Glutamatergic neuron (in vitro differentiated cells): ENCODE measurements around the gene DNMT1. TPM values are rescaled to one million over a fixed set of nuclear protein-coding genes. Genes with fewer than 3 reads are reported as not detected.

Experiments used
- DNase-seq: peaks from one replicate; pipeline ENCODE4 v3.0.0; 2022
- H3K27ac Mint-ChIP-seq: one replicate; pipeline ENCODE4 v1.8.0; 2020; ENCODE audit warnings: mild to moderate bottlenecking, mixed read lengths, inconsistent platforms; ENCODE audit not compliant: unreplicated experiment
- H3K27me3 Mint-ChIP-seq: one replicate; pipeline ENCODE4 v1.8.0; 2020; ENCODE audit warnings: mild to moderate bottlenecking, moderate library complexity, mixed read lengths, inconsistent platforms; ENCODE audit not compliant: unreplicated experiment
- H3K36me3 Mint-ChIP-seq: one replicate; pipeline ENCODE4 v1.8.0; 2020; ENCODE audit warnings: mild to moderate bottlenecking, mixed read lengths, inconsistent platforms; ENCODE audit not compliant: unreplicated experiment
- H3K4me1 Mint-ChIP-seq: one replicate; pipeline ENCODE4 v1.8.0; 2020; ENCODE audit warnings: mild to moderate bottlenecking, low read depth, mixed read lengths, inconsistent platforms; ENCODE audit not compliant: unreplicated experiment
- H3K4me3 Mint-ChIP-seq: one replicate; pipeline ENCODE4 v1.8.0; 2020; ENCODE audit warnings: mild to moderate bottlenecking, mixed read lengths, inconsistent platforms; ENCODE audit not compliant: unreplicated experiment
- H3K9me3 Mint-ChIP-seq: one replicate; pipeline ENCODE4 v1.8.0; 2020; ENCODE audit warnings: mild to moderate bottlenecking, moderate library complexity, mixed read lengths, inconsistent platforms; ENCODE audit not compliant: unreplicated experiment
- total RNA-seq: library from RNA; stranded (reverse); fragmentation: NEBNext Ultra II Directional; extraction: Animal tissue kit (Norgen Biotek cat#: 25700); gene quantifications from one replicate; pipeline ENCODE4 v1.2.1, GENCODE V29; 2021; ENCODE audit not compliant: unreplicated experiment
- TF ChIP-seq, protein P1 (sequence below): fragments of 200-600 bp; sonication (generic); IDR thresholded peaks from one replicate; pipeline ENCODE4 v1.5.0; 2021; ENCODE audit not compliant: partially characterized antibody, unreplicated experiment

The DNMT1 gene
- total RNA-seq, 1 donor from 2014 or later: 129 TPM

DNA sequence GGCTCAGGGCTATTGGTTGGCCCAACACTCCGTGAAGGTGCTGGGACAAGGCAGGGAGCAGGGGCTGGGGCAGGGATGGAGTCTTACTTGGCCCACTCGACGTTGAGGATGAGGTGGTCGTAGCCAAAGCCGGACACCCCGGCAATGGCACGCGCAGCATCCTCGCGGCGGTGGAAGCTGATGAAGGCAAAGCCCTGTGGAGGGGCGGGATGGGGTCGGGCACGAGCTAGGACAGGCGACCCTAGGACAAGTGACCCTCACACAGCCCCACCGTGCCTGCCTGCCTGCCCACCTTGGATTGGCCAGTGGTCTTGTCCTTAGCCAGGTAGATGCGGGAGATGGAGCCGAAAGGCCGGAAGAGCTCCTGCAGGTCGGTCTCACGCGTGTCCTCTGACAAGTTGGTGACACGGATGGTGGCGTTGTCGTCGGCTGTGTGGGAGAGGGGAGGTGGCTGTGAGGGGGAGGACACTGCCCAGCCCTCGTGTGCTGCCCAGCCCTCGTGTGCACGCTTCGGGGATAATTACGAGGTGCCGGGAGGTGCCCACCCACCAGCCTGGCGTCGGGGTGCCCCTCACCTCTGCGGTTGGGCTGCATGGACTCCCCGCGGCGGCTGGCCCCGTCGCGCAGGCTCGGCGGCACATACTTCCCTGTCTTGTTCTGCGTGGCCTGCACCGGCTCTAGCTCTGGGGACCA lies 79.2 kb downstream of the DNMT1 start:
- H3K27ac Mint-ChIP-seq: no peak overlapping the region
- H3K4me3 Mint-ChIP-seq: no peak overlapping the region
- TF ChIP-seq, protein P1, sequence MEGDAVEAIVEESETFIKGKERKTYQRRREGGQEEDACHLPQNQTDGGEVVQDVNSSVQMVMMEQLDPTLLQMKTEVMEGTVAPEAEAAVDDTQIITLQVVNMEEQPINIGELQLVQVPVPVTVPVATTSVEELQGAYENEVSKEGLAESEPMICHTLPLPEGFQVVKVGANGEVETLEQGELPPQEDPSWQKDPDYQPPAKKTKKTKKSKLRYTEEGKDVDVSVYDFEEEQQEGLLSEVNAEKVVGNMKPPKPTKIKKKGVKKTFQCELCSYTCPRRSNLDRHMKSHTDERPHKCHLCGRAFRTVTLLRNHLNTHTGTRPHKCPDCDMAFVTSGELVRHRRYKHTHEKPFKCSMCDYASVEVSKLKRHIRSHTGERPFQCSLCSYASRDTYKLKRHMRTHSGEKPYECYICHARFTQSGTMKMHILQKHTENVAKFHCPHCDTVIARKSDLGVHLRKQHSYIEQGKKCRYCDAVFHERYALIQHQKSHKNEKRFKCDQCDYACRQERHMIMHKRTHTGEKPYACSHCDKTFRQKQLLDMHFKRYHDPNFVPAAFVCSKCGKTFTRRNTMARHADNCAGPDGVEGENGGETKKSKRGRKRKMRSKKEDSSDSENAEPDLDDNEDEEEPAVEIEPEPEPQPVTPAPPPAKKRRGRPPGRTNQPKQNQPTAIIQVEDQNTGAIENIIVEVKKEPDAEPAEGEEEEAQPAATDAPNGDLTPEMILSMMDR: no peak
- peaks cover 4% of the 10 kb centered on the region for H3K9me3 Mint-ChIP-seq
- no peaks in the 10 kb centered on the region for H3K27me3 Mint-ChIP-seq
- peaks cover 3% of the 10 kb centered on the region for H3K4me1 Mint-ChIP-seq
- no peak for DNase-seq
- H3K36me3 Mint-ChIP-seq: no peaks in the 10 kb centered on the region

DNA sequence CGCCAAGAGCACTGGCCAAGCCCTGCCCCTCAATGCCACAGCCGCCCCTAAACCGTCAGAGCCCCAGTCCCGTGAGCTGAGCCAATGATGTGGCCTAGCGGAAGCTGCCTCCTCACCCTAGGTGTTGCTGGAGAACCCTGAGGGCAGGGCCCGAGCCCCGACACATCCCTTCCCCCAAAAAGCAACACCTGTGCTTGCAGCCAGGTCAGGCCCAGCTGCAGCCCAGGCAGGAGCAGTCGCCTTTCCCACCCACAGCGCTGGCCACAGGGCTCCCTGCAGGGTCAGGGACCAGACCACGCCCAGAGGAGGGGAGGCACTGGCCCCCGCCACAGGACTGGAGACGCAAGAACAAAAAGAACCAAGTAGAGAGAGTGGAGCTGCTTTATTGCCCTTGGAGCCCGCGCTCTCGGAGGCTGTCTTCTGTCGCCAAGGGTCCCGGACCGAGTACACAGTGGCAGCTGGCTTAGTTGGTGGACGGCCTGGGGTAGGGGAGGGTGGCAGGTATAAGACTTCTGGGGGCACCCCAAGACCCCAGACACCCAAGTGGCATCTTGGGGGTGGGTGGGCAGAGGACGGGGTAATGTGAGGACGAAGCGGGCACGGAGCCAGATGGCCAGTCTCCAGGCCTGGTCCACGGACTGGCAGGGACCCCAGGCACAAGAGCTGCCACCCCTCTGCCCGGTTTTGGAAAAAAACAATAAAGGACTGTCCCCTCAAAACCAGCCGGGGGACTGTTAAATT lies 79.9 kb downstream of the DNMT1 start:
- Mint-ChIP-seq H3K36me3 (no peaks in the 10 kb centered on the region), H3K27ac (no peak overlapping the region), H3K4me3 (no peak overlapping the region), H3K9me3 (peaks cover 4% of the 10 kb centered on the region), H3K27me3 (no peaks in the 10 kb centered on the region), H3K4me1 (peaks cover 3% of the 10 kb centered on the region)
- no peak for DNase-seq
- TF ChIP-seq, protein P1: no peak

DNA sequence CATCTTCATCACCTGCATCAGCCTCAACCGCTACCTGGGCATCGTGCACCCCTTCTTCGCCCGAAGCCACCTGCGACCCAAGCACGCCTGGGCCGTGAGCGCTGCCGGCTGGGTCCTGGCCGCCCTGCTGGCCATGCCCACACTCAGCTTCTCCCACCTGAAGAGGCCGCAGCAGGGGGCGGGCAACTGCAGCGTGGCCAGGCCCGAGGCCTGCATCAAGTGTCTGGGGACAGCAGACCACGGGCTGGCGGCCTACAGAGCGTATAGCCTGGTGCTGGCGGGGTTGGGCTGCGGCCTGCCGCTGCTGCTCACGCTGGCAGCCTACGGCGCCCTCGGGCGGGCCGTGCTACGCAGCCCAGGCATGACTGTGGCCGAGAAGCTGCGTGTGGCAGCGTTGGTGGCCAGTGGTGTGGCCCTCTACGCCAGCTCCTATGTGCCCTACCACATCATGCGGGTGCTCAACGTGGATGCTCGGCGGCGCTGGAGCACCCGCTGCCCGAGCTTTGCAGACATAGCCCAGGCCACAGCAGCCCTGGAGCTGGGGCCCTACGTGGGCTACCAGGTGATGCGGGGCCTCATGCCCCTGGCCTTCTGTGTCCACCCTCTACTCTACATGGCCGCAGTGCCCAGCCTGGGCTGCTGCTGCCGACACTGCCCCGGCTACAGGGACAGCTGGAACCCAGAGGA lies 80.6 kb downstream of the DNMT1 start:
- no peak overlapping the region for H3K4me3 Mint-ChIP-seq
- H3K4me1 Mint-ChIP-seq: peaks cover 3% of the 10 kb centered on the region
- H3K9me3 Mint-ChIP-seq: peaks cover 7% of the 10 kb centered on the region
- H3K36me3 Mint-ChIP-seq: no peaks in the 10 kb centered on the region
- no peaks in the 10 kb centered on the region for H3K27me3 Mint-ChIP-seq
- TF ChIP-seq, protein P1: no peak
- no peak for DNase-seq
- no peak overlapping the region for H3K27ac Mint-ChIP-seq

DNA sequence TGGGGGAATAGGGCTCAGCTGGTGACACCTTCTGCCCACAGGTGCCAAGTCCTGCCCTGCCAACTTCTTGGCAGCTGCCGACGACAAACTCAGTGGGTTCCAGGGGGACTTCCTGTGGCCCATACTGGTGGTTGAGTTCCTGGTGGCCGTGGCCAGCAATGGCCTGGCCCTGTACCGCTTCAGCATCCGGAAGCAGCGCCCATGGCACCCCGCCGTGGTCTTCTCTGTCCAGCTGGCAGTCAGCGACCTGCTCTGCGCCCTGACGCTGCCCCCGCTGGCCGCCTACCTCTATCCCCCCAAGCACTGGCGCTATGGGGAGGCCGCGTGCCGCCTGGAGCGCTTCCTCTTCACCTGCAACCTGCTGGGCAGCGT lies 81.2 kb downstream of the DNMT1 start:
- H3K4me3 Mint-ChIP-seq: no peak overlapping the region
- peaks cover 7% of the 10 kb centered on the region for H3K9me3 Mint-ChIP-seq
- no peaks in the 10 kb centered on the region for H3K4me1 Mint-ChIP-seq
- DNase-seq: no peak
- H3K27me3 Mint-ChIP-seq: no peaks in the 10 kb centered on the region
- H3K27ac Mint-ChIP-seq: no peak overlapping the region
- no peaks in the 10 kb centered on the region for H3K36me3 Mint-ChIP-seq
- TF ChIP-seq, protein P1: no peak
